NOMO-1 (cell line): ENCODE data around the gene CCDC121.

Source experiments
- DNase-seq, 2 experiments: peaks; one replicate each; lab custom pipeline; 2025; ENCODE audit not compliant: unreplicated experiment in 2 of 2; lab: John Stamatoyannopoulos, UW

The CCDC121 gene

DNA sequence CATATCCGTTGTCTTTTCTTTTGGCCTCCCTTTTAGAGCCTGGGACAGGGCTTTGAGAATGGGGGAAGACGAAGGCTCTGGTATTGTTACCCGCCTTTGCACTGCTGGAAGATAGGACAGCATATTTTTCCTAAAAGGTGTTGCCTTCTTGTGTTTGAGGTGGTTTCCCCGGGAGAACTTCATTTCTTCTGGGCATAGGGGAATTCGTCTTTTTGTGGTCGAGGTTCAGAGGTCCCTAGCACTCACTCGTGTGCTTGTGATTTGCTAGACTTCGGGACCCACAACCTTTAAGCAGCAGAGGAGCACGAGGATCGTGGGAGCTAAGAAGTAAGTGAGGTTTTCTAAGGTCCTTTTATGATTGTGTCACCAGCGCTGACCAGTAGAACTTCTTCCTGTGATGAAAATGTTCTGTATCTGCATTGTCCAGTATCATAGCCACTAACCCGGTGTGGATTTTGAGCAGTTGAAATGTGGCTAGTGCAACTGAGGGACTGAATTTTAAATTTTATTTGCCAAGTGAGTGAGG, 45.4 kb downstream of the CCDC121 start:
- DNase-seq: no peak

DNA sequence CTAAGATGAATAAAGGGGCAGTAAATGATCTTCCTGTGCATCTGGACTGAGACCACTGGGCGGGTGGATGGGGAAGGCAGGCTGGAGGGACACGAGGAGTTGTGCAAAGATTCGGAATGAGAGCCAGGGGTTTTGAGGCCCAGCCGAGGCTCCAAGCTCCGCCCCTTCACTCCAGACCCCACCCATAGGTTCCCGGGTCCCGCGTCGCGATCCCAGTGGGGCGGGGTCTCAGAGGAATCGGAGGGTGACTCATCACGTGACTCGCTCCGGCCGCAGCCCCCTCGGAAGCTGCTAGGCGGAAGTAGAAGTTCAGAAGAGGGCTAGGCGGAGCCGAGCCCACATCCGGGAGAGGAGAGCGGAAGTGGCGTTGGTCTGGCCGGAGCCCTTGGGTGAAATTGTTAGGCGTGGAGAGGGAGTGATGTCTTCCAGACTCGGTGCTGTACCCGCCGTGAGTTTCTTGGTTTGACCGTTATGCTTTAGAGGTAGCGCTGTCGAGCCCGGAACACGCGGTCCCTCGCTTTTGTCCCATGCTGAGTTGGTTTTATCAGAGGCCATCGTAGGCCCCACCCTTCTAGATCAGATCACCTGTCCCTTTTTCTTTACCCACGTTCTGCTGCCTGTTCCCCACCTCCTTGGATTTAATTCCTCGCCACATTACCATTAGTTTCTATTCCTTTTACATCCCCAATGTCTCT, 46.0 kb downstream of the CCDC121 start, which contains the start of gene ZNF512:
Gene ZNF512 (plus strand): TSS at position 348 of the 695 bp plus-strand sequence. CDS start 71 bp downstream, at position 419.
- peak; percentile 94 for DNase-seq

DNA sequence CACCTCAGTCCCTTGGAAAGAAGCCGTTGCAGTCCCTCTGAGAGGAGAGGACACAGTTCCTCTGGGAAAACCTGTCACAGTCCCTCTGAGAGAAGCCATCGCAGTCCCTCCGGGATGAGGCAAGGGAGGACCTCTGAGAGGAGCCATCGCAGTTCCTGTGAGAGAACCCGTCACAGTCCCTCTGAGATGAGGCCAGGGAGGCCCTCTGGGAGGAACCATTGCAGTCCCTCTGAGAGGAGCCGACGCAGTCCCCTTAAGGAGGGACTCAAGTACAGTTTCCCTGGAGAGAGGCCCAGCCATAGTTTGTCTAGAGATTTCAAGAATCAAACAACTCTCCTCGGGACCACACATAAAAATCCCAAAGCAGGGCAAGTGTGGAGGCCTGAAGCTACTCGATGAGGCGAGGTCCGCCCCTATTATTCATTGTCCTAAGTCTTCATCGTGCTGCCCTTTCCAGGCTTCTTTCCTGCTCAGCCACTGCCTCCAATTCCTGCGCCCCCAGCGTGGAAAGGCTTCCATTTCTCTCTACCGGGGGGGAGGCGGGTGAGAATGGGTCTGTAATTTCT, 46.6 kb downstream of the CCDC121 start:
- DNase-seq: no peak

DNA sequence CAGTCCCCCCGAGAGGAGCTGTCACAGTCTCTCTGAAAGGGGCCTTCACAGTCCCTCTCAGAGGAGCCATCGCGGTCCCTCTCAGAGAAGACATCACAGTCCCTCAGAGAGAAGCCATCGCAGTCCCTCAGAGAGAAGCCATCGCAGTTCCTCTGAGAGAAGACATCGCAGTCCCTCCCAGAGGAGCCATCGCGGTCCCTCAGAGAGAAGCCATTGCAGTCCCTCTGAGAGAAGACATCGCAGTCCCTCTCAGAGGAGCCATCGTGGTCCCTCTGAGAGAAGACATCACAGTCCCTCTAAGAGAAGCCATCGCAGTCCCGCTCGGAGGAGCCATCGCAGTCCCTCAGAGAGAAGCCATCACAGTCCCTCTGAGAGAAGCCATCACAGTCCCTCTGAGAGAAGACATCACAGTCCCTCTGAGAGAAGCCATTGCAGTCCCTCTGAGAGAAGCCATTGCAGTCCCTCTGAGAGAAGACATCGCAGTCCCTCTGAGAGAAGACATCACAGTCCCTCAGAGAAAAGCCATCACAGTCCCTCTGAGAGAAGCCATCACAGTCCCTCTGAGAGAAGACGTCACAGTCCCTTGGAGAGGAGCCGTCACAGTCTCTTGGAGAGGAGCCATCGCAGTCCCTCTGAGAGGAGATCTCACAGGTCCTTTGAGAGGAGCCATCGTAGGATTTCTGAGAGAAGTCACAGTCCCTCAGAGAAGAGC, 47.2 kb downstream of the CCDC121 start:
- no peak for DNase-seq
